Lower leg skin (tissue), 3 donors: ENCODE data around the gene SRRM4.

Experiments
- POLR2A ChIP-seq, 2 donors: fragments of 450-650 bp; IDR thresholded peaks; one replicate each; pipeline ENCODE4 v1.6.1; 2016 to 2017; ENCODE audit warnings: antibody characterized with exemption in 2 of 2, mild to moderate bottlenecking in 1 of 2, moderate library complexity in 1 of 2
- TF ChIP-seq, protein P1 (sequence below), 3 donors: fragments of 450-650 bp; IDR thresholded peaks; one replicate each; pipeline ENCODE4 v1.5.1; 2016; ENCODE audit warnings: antibody characterized with exemption in 3 of 3, mild to moderate bottlenecking in 3 of 3, moderate library complexity in 2 of 3

DNA sequence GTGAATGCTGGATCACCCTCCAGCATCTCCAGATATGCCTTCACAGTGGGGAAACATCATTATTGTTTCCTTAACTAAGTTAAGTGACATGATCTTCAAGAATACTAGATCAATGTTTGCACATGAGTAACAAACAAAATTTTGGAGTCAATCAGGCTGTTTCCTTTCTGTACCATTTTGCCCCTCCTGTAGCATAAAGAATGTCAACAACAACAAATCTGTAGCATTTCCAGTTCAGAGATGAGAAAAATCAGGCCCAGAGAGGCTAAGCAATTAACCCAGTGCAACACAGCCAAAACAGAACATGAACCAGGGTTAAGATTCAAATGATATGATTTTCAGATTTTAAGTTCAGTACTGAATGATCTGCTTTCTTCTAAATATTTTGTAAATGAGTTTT is 31.7 kb downstream of the SRRM4 start:
- TF ChIP-seq, protein P1, sequence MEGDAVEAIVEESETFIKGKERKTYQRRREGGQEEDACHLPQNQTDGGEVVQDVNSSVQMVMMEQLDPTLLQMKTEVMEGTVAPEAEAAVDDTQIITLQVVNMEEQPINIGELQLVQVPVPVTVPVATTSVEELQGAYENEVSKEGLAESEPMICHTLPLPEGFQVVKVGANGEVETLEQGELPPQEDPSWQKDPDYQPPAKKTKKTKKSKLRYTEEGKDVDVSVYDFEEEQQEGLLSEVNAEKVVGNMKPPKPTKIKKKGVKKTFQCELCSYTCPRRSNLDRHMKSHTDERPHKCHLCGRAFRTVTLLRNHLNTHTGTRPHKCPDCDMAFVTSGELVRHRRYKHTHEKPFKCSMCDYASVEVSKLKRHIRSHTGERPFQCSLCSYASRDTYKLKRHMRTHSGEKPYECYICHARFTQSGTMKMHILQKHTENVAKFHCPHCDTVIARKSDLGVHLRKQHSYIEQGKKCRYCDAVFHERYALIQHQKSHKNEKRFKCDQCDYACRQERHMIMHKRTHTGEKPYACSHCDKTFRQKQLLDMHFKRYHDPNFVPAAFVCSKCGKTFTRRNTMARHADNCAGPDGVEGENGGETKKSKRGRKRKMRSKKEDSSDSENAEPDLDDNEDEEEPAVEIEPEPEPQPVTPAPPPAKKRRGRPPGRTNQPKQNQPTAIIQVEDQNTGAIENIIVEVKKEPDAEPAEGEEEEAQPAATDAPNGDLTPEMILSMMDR (IDR thresholded peaks at IDR 0.05), result no peak
- no peak for TF ChIP-seq POLR2A (IDR thresholded peaks at IDR 0.05)
